GM12874 (cell line): ENCODE measurements around the gene CHRM2.

Source experiments
- CTCF ChIP-seq: IDR thresholded peaks from 2 replicates; pipeline ENCODE4 v1.5.1; 2011; ENCODE audit warnings: low read depth, mild to moderate bottlenecking, control low read depth, low read length, moderate library complexity; ENCODE audit not compliant: insufficient read depth

Gene CHRM2

GRCh38 chr7:136865777-136866176, 2.7 kb upstream of the CHRM2 start:
- no peak for TF ChIP-seq CTCF

GRCh38 chr7:136869001-136869961, 829 bp downstream of the CHRM2 start:
- TF ChIP-seq CTCF = no peak

GRCh38 chr7:136869991-136870865, 1.8 kb downstream of the CHRM2 start:
- TF ChIP-seq CTCF = no peak

GRCh38 chr7:136870866-136871487, 2.5 kb downstream of the CHRM2 start:
- no peak for TF ChIP-seq CTCF

- TF ChIP-seq CTCF = peak; percentile 23; the same call in 1 of the 2 replicates
Measured at GRCh38 chr7:136874393-136875032, 6.1 kb downstream of the CHRM2 start.

GRCh38 chr7:136877509-136877908, 9.1 kb downstream of the CHRM2 start:
- no peak for TF ChIP-seq CTCF
